GM19455 (cell line): ENCODE measurements around the gene CLEC16A.
A peak's percentile ranks its signal among the peaks of the same experiment; 100 is the strongest.
"Not testable (repeated sequence)": the region's sequence is repeated elsewhere in the genome, so short reads cannot be mapped to it uniquely, and the experiment has no call there.

Experiments used
- ATAC-seq: cut with Tn5 transposase; IDR thresholded peaks from one replicate; pipeline ENCODE4 v1.9.1; 2021; ENCODE audit not compliant: unreplicated experiment

The CLEC16A gene

GRCh38 chr16:10964891-10965326 is 20.5 kb downstream of the CLEC16A start:
- ATAC-seq, result no peak

GRCh38 chr16:10965440-10966061 is 21.2 kb downstream of the CLEC16A start:
- ATAC-seq, result peak; percentile 60

- ATAC-seq, result no peak
Measured at GRCh38 chr16:10966129-10966528, 21.8 kb downstream of the CLEC16A start.

- ATAC-seq, result not testable (repeated sequence)
Measured at GRCh38 chr16:10966559-10966958, 22.2 kb downstream of the CLEC16A start.

GRCh38 chr16:10967986-10968385 is 23.6 kb downstream of the CLEC16A start:
- ATAC-seq, result no peak

GRCh38 chr16:10968498-10968897 is 24.1 kb downstream of the CLEC16A start:
- no peak for ATAC-seq

GRCh38 chr16:10969615-10970014 is 25.3 kb downstream of the CLEC16A start:
- ATAC-seq, result no peak

GRCh38 chr16:10970065-10970464 is 25.7 kb downstream of the CLEC16A start:
- ATAC-seq, result no peak

GRCh38 chr16:10971560-10971961 is 27.2 kb downstream of the CLEC16A start:
- ATAC-seq, result no peak

- ATAC-seq, result no peak
Measured at GRCh38 chr16:10972108-10972818, 27.9 kb downstream of the CLEC16A start.

- ATAC-seq, result no peak
Measured at GRCh38 chr16:10972819-10973464, 28.6 kb downstream of the CLEC16A start.

- no peak for ATAC-seq
Measured at GRCh38 chr16:10976634-10977033, 32.3 kb downstream of the CLEC16A start.

GRCh38 chr16:10978124-10978523 is 33.8 kb downstream of the CLEC16A start:
- ATAC-seq, result no peak

- ATAC-seq, result no peak
Measured at GRCh38 chr16:10978871-10979446, 34.6 kb downstream of the CLEC16A start.

- no peak for ATAC-seq
Measured at GRCh38 chr16:10979717-10980601, 35.6 kb downstream of the CLEC16A start.

GRCh38 chr16:10980813-10981212 is 36.4 kb downstream of the CLEC16A start:
- no peak for ATAC-seq

- peak; percentile 67 for ATAC-seq
Measured at GRCh38 chr16:10981697-10982216, 37.4 kb downstream of the CLEC16A start.

GRCh38 chr16:10982465-10983150 is 38.2 kb downstream of the CLEC16A start:
- ATAC-seq, result no peak

GRCh38 chr16:10983159-10983558 is 38.8 kb downstream of the CLEC16A start:
- ATAC-seq, result no peak

- ATAC-seq, result no peak
Measured at GRCh38 chr16:10984509-10984908, 40.1 kb downstream of the CLEC16A start.
